ENCODE data around the gene MEOX2. TPM values are rescaled to one million over a fixed set of nuclear protein-coding genes. Genes with fewer than 3 reads are reported as not detected.

MEOX2 gene
- total RNA-seq, 1 experiment from 2014 or later = not detected

DNA sequence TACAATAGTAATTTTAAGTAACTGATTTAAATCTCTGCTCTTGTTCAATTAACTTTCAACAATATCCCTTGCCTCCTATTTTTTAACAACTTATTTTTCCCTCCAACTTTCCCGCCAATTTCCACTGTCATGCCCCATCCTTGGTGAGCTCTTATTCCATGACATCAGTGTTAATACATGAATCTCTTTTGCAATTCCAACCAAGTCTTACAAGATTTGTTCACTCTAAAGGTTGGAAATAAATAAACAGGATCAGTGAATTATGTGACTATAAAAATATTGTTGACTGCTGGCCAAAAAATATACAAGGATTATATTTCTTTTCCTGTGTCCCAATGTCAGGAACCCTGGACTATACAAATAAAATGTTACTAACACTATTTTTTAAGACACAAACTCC, 103.7 kb downstream of the MEOX2 start:
- ATAC-seq (no peak), DNase-seq (ENCODE audit: low read depth, low spot score) (no peak)
- H3K36me3 ChIP-seq (ENCODE audit: control insufficient read depth in 1 of 2, insufficient read depth in 2 of 2, low read length in 2 of 2) = no peaks in the 10 kb centered on the region
- ChIA-PET POLR2A (no interaction called here), CTCF (no interaction called here), RAD21 (ENCODE audit: low non-redundant PET in 1 of 2, low total read pairs in 2 of 2, uncharacterized antibody in 2 of 2, unreplicated experiment in 2 of 2) (no interaction called here)
- H3K9ac ChIP-seq (ENCODE audit: low read length) = no peak overlapping the region
- no peak overlapping the region for H3K27ac ChIP-seq (ENCODE audit: low read depth, low read length)
- no peak overlapping the region for H2AFZ ChIP-seq (ENCODE audit: low read depth, low read length, poor library complexity, severe bottlenecking)
- no peaks in the 10 kb centered on the region for H3K79me2 ChIP-seq (ENCODE audit: insufficient read depth, low read length)
- no peaks in the 10 kb centered on the region for H3K27me3 ChIP-seq (ENCODE audit: insufficient read depth, low read length)
- no peak for TF ChIP-seq POLR2AphosphoS5 (IDR thresholded peaks at IDR 0.05; ENCODE audit: low read depth, low read length)
- no peak for TF ChIP-seq EZH2phosphoT487 (IDR thresholded peaks at IDR 0.05; ENCODE audit: borderline replicate concordance)
- no peak for TF ChIP-seq SP1 (IDR thresholded peaks at IDR 0.05; ENCODE audit: low read depth)
- TF ChIP-seq, protein P1, sequence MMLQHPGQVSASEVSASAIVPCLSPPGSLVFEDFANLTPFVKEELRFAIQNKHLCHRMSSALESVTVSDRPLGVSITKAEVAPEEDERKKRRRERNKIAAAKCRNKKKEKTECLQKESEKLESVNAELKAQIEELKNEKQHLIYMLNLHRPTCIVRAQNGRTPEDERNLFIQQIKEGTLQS (IDR thresholded peaks at IDR 0.05) = no peak
- TF ChIP-seq EGR1 (IDR thresholded peaks at IDR 0.05; ENCODE audit: low read depth) = no peak
- TF ChIP-seq POLR2A (IDR thresholded peaks at IDR 0.05; ENCODE audit: borderline replicate concordance, extremely low read depth, insufficient read depth, insufficient read length) = no peak
- TF ChIP-seq, protein P2, sequence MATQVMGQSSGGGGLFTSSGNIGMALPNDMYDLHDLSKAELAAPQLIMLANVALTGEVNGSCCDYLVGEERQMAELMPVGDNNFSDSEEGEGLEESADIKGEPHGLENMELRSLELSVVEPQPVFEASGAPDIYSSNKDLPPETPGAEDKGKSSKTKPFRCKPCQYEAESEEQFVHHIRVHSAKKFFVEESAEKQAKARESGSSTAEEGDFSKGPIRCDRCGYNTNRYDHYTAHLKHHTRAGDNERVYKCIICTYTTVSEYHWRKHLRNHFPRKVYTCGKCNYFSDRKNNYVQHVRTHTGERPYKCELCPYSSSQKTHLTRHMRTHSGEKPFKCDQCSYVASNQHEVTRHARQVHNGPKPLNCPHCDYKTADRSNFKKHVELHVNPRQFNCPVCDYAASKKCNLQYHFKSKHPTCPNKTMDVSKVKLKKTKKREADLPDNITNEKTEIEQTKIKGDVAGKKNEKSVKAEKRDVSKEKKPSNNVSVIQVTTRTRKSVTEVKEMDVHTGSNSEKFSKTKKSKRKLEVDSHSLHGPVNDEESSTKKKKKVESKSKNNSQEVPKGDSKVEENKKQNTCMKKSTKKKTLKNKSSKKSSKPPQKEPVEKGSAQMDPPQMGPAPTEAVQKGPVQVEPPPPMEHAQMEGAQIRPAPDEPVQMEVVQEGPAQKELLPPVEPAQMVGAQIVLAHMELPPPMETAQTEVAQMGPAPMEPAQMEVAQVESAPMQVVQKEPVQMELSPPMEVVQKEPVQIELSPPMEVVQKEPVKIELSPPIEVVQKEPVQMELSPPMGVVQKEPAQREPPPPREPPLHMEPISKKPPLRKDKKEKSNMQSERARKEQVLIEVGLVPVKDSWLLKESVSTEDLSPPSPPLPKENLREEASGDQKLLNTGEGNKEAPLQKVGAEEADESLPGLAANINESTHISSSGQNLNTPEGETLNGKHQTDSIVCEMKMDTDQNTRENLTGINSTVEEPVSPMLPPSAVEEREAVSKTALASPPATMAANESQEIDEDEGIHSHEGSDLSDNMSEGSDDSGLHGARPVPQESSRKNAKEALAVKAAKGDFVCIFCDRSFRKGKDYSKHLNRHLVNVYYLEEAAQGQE (IDR thresholded peaks at IDR 0.05; ENCODE audit: low read depth) = no peak
- no peak for TF ChIP-seq ZNF274 (IDR thresholded peaks at IDR 0.05; ENCODE audit: low read depth, low read length)
- TF ChIP-seq, protein P3, sequence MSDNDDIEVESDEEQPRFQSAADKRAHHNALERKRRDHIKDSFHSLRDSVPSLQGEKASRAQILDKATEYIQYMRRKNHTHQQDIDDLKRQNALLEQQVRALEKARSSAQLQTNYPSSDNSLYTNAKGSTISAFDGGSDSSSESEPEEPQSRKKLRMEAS (IDR thresholded peaks at IDR 0.05) = no peak
- TF ChIP-seq CBX3 (IDR thresholded peaks at IDR 0.05; ENCODE audit: low read depth) = no peak
- H3K9me3 ChIP-seq (ENCODE audit: control insufficient read depth in 1 of 2, insufficient read depth in 1 of 2, low read depth in 1 of 2, low read length in 2 of 2) = no peaks in the 10 kb centered on the region
- no peaks in the 10 kb centered on the region for H3K4me1 ChIP-seq (ENCODE audit: control insufficient read depth in 1 of 2, insufficient read depth in 2 of 2, low read length in 2 of 2)
- intact Hi-C loops (cut with micrococcal nuclease) = no loop called here
- BruUV-seq (replicated peaks) = no TSS peak
- H3K4me3 ChIP-seq (replicated peaks in 1 of 2; ENCODE audit: low read depth in 1 of 2, low read length in 2 of 2) = no peak overlapping the region
- H3K9me2 ChIP-seq (ENCODE audit: insufficient read depth) = no peaks in the 10 kb centered on the region
- no peaks in the 10 kb centered on the region for H4K20me1 ChIP-seq (ENCODE audit: insufficient read depth)
- H3K4me2 ChIP-seq (ENCODE audit: low read length) = no peak overlapping the region
